GM10847 (cell line): Measurements from ENCODE around the gene ADORA2A.

Experiments
- POLR2A ChIP-seq: IDR thresholded peaks from 2 replicates; pipeline ENCODE4 v1.6.1; 2011; ENCODE audit not compliant: insufficient read length; ENCODE audit errors: extremely low read depth

Gene ADORA2A

GRCh38 chr22:24400034-24400725 lies 27.2 kb upstream of the ADORA2A start:
- TF ChIP-seq POLR2A = no peak

- no peak for TF ChIP-seq POLR2A
Observed at GRCh38 chr22:24400726-24401596, 26.4 kb upstream of the ADORA2A start.

- no peak for TF ChIP-seq POLR2A
Observed at GRCh38 chr22:24401931-24402367, 25.4 kb upstream of the ADORA2A start.

GRCh38 chr22:24402460-24403192 lies 24.8 kb upstream of the ADORA2A start:
- TF ChIP-seq POLR2A = no peak

GRCh38 chr22:24403346-24403745 lies 24.1 kb upstream of the ADORA2A start:
- no peak for TF ChIP-seq POLR2A

- no peak for TF ChIP-seq POLR2A
Observed at GRCh38 chr22:24404561-24405275, 22.7 kb upstream of the ADORA2A start.

- TF ChIP-seq POLR2A = no peak
Observed at GRCh38 chr22:24405631-24406321, 21.6 kb upstream of the ADORA2A start.

- TF ChIP-seq POLR2A = no peak
Observed at GRCh38 chr22:24406322-24407277, 20.8 kb upstream of the ADORA2A start.

GRCh38 chr22:24407278-24407665 lies 20.1 kb upstream of the ADORA2A start:
- no peak for TF ChIP-seq POLR2A

GRCh38 chr22:24407884-24408283 lies 19.5 kb upstream of the ADORA2A start:
- TF ChIP-seq POLR2A = no peak

GRCh38 chr22:24408630-24409029 lies 18.8 kb upstream of the ADORA2A start:
- no peak for TF ChIP-seq POLR2A

GRCh38 chr22:24409707-24410106 lies 17.7 kb upstream of the ADORA2A start:
- TF ChIP-seq POLR2A = no peak

- TF ChIP-seq POLR2A = no peak
Observed at GRCh38 chr22:24410110-24410856, 17.1 kb upstream of the ADORA2A start.
